NCI-H69 (cell line): ENCODE results near the gene GPR63.

Source experiments
- DNase-seq: peaks from one replicate; lab custom pipeline; 2025; lab: John Stamatoyannopoulos, UW

Gene GPR63

DNA sequence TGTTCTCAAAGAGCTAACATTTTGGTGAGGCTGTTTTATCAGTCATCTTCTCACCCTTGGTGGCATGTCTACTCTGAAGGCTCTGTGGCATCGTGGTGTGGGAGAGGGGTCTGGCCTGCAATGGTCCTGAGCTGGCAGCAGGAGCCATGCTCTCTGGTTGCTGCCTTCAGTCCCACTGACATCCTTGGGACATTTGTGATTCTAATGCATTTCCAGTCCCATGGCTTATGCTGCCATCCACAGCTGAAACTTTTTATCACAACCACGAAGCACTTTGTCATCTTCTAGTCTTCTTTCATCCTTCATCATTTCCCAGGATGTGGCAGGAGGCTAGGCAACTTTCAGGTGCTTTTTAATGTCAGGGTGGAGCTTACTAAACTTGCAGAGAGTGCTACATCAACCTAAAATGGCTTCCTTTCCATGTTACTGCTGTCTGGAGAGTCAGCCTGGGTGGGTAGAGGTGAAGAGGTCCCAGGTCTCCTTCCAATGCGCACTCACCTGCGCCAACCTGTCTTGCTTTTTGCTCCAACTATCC lies 77.1 kb downstream of the GPR63 start:
- DNase-seq = peak; percentile 59

DNA sequence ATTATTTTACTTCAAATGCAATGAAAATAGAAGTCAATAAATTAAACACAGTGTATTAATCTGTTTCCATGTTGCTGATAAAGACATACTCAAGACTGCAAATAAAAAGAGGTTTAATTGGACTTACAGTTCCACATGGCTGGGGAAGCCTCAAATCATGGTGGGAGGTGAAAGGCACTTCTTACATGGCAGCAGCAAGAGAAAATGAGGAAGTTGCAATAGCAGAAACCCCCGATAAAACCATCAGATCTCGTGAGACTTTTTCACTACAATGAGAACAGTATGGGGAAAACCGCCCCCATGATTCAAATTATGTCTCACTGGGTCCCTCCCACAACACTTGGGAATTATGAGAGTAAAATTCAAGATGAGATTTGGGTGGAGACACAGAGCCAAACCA lies 82.2 kb downstream of the GPR63 start:
- DNase-seq = no peak

DNA sequence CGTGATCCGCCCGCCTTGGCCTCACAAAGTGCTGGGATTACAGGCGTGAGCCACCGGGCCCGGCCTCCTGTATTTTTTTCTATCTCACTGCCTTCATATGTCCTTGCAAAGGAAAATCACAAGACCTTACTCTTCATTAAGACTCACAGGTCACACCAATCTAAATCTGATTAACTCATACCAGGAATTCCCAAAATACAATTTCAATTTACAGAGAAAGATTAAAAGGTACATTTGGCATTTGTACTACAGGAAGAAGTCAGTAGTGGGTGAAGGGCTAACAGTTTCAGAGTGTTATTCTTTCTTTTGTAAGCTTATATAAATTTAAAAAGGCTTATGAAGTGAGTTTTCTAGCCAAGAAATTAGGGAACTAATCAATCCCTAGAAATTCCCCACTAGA lies 87.4 kb downstream of the GPR63 start:
- DNase-seq = no peak
